Measurements from ENCODE around the gene ACTRT2. TPM values are rescaled to one million over a fixed set of nuclear protein-coding genes. Genes with fewer than 3 reads are reported as not detected.

The ACTRT2 gene
- total RNA-seq, 1 experiment from 2014 or later: not detected

DNA sequence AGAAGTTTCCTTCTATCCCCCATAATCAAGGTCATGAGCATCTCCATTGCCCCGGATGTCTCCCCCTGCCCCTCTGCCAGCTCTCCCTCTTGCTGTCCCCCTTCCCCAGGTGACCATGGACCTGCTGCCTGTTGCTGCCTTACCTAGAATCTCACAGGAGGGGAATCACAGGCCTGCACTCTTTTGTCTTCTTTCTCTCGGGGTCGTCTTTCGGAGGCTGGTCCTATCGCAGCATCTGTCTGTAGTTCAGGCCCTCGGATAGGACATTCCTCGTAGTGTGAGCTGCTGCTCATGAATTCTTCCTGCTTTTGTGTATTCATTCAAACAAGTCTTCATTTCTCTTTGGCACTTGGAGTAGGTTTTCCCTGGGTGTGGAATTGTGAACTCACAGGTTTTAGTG is 39.9 kb upstream of the ACTRT2 start:
- peaks cover 66% of the 10 kb centered on the region for H3K9me3 ChIP-seq (ENCODE audit: control insufficient read depth, low read depth, low read length)
- no peak overlapping the region; a peak in 1 of 5 replicates for H3K4me3 Mint-ChIP-seq
- no peak overlapping the region for H3K9ac ChIP-seq (ENCODE audit: extremely low read depth, insufficient read length, low read length)
- H3K79me1 ChIP-seq (ENCODE audit: insufficient read depth, low read depth, low read length, poor library complexity, severe bottlenecking): no peaks in the 10 kb centered on the region
- no peak overlapping the region for H2BK20ac ChIP-seq (ENCODE audit: low read depth, low read length, poor library complexity, severe bottlenecking)
- peaks cover 6 to 52% of the 10 kb centered on the region in 2 experiments; a peak in 4 of 5 replicates for H3K9me3 Mint-ChIP-seq
- H4K20me1 ChIP-seq (ENCODE audit: control insufficient read depth, insufficient read depth, insufficient read length): no peaks in the 10 kb centered on the region
- no peak overlapping the region for H3K4ac ChIP-seq (ENCODE audit: low read depth, low read length)
- no peak overlapping the region for H2AFZ ChIP-seq (ENCODE audit: low read length)
- peak overlapping the region in 1 of 3 experiments; percentile 49; a peak in 1 of 7 replicates for H3K27ac Mint-ChIP-seq
- no peak overlapping the region for H4K91ac ChIP-seq (ENCODE audit: insufficient read length, low read depth, low read length)
- H2AK5ac ChIP-seq (ENCODE audit: insufficient read length, low read length): no peak overlapping the region
- no peak overlapping the region for H2BK12ac ChIP-seq (ENCODE audit: insufficient read length, low read depth, low read length)
- H3K14ac ChIP-seq (ENCODE audit: insufficient read depth, low read length): no peak overlapping the region
- peaks cover 0 to 5% of the 10 kb centered on the region in 2 experiments; a peak in 1 of 4 replicates for H3K4me1 Mint-ChIP-seq
- no peaks in the 10 kb centered on the region for H3K23me2 ChIP-seq (ENCODE audit: insufficient read length, low read depth, low read length, poor library complexity, severe bottlenecking)
- H3K4me1 ChIP-seq (ENCODE audit: insufficient read depth, low read length): no peaks in the 10 kb centered on the region
- no peak overlapping the region for H3T11ph ChIP-seq (ENCODE audit: low read length)
- no peak for DNase-seq
- TF ChIP-seq, protein P1, sequence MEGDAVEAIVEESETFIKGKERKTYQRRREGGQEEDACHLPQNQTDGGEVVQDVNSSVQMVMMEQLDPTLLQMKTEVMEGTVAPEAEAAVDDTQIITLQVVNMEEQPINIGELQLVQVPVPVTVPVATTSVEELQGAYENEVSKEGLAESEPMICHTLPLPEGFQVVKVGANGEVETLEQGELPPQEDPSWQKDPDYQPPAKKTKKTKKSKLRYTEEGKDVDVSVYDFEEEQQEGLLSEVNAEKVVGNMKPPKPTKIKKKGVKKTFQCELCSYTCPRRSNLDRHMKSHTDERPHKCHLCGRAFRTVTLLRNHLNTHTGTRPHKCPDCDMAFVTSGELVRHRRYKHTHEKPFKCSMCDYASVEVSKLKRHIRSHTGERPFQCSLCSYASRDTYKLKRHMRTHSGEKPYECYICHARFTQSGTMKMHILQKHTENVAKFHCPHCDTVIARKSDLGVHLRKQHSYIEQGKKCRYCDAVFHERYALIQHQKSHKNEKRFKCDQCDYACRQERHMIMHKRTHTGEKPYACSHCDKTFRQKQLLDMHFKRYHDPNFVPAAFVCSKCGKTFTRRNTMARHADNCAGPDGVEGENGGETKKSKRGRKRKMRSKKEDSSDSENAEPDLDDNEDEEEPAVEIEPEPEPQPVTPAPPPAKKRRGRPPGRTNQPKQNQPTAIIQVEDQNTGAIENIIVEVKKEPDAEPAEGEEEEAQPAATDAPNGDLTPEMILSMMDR (conservative IDR thresholded peaks at IDR 0.05): no peak
- no peaks in the 10 kb centered on the region for H3K27me3 ChIP-seq (ENCODE audit: insufficient read depth, low read length)
- no peak overlapping the region for H3K18ac ChIP-seq (ENCODE audit: insufficient read length, low read depth, low read length)
- H2BK5ac ChIP-seq (ENCODE audit: insufficient read length, low read length): no peak overlapping the region
- H2BK15ac ChIP-seq (ENCODE audit: low read depth, low read length): no peak overlapping the region
- peaks cover 0 to 18% (median 3%) of the 10 kb centered on the region in 3 experiments; a peak in 3 of 7 replicates for H3K36me3 Mint-ChIP-seq (ENCODE audit: insufficient read depth in 1 of 3, low read depth in 3 of 3)
- H4K5ac ChIP-seq (ENCODE audit: insufficient read length, low read depth, low read length): no peak overlapping the region
- no peak overlapping the region for H3K27ac ChIP-seq (ENCODE audit: insufficient read length, low read depth, low read length)
- WGBS (ENCODE audit: extremely low coverage, insufficient read length, low lambda C conversion rate): no CpG with 5 or more reads among the region's 7 CpGs
- no peak overlapping the region for H3K56ac ChIP-seq (ENCODE audit: insufficient read length, low read depth, low read length)
- no peak overlapping the region for H3K4me2 ChIP-seq (ENCODE audit: insufficient read depth, insufficient read length, low read length)
- no peak overlapping the region for H3K23ac ChIP-seq (ENCODE audit: insufficient read length, low read depth, low read length)
- no peak overlapping the region for H4K8ac ChIP-seq (replicated peaks; ENCODE audit: insufficient read length, low read depth, low read length)
- no peaks in the 10 kb centered on the region for H3K79me2 ChIP-seq (ENCODE audit: insufficient read depth, low read length)
- no peak overlapping the region for H2BK120ac ChIP-seq (ENCODE audit: low read depth, low read length, poor library complexity, severe bottlenecking)
- H3K27me3 Mint-ChIP-seq (ENCODE audit: low read depth): peaks cover 9% of the 10 kb centered on the region
